GOT3 (cell line): ENCODE results near the gene PLAC9.

Source experiments
- DNase-seq: peaks from one replicate; lab custom pipeline; 2025; ENCODE audit warnings: mixed read lengths; lab: John Stamatoyannopoulos, UW

Gene PLAC9

DNA sequence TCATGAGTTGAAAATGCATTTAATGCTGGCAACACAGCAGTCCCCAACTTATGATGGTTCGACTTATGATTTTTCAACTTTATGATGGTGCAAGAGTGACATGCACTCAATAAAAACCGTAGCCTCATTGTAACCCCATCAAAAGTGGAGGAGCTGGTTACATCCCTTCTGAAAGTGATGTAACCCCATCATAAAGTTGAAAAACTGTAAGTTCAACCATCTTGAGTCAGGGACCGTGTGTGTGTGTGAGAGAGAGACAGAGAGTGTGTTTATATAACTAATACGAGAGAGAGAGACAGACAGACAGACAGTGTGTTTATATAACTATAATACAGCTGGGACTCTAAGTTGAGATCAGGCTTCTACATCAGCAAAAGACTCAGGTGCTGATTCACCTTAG is 51.8 kb downstream of the PLAC9 start:
- no peak for DNase-seq

DNA sequence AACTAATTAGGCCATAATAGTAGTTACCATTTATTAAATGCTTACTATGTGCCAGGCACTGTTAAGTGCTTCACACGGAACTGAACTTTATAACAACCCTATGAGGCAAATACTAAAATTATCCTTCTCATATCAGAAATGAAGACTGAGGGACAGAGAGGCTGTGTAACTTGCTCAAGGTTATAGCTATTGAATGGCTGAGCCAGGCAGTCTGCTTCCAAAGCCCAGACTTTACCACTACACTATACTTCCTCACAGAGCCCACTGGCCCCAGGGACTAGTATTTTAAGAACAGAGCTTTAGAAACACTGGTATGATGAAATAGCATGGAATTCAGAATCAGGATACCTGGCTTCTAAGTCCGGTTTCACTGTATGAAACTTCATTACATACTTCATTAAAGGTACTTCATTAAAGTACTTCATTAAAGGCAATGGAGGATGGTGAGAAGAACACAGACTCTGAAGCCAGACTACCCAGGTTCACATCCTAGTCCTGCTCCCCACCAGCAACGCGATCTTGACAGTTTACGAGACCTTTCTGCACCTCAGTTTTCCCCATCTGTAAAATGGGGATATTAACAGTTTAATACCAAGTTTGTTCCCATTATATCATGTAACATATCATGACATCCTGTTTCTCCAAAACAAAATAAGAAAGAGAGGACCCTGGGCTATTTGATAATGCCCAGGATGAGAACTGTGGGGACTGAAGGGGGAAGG is 53.2 kb downstream of the PLAC9 start:
- DNase-seq: no peak

DNA sequence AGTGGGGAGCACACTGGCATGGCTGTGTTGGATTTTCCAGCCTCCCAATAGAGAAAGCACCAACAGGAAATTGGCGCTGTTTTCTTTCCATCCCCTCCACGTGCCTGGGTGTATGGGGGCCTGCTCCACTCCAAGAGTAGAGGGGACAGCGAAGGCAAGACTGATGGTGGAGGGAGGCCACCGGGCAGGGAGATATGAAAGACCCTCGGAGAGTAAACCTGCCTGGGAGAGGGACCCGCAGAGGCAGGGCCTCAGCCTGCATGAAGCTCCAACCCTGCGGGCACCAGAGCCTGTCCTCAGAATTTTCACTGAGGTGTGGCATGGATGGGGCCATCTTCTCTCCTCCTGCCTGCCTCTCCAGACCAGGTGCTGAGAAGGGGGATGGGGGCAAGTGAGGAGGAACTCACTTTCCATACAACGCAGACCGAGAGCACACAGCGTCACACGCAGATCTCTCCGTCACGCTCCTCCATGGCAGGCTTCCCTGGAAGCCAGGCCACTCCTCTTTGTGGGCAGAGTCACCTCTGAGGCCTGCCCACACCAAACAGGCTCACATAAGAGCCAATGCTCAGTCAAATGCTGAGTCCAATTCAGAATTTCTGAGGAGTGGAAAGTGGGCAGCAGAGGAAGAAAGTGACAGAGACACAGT is 54.0 kb downstream of the PLAC9 start:
- no peak for DNase-seq

DNA sequence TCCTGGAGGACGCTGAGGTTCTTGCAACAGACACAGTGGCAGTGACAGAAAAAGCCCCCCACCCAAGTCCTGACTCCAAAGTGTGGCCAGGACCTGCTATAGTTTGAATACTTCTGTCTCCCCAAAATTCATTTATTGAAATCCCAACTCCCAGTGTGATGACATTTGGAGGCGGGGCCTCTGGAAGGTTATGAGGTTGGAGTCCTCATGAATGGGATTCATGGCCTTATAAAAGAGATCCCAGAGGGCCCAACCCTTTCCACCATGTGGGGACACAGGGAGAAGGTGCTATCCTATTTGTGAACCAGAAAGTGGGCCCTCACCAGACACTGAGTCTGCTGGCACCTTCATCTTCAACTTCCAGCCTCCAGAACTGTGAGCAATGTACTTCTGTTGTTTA is 54.5 kb downstream of the PLAC9 start:
- DNase-seq: no peak

DNA sequence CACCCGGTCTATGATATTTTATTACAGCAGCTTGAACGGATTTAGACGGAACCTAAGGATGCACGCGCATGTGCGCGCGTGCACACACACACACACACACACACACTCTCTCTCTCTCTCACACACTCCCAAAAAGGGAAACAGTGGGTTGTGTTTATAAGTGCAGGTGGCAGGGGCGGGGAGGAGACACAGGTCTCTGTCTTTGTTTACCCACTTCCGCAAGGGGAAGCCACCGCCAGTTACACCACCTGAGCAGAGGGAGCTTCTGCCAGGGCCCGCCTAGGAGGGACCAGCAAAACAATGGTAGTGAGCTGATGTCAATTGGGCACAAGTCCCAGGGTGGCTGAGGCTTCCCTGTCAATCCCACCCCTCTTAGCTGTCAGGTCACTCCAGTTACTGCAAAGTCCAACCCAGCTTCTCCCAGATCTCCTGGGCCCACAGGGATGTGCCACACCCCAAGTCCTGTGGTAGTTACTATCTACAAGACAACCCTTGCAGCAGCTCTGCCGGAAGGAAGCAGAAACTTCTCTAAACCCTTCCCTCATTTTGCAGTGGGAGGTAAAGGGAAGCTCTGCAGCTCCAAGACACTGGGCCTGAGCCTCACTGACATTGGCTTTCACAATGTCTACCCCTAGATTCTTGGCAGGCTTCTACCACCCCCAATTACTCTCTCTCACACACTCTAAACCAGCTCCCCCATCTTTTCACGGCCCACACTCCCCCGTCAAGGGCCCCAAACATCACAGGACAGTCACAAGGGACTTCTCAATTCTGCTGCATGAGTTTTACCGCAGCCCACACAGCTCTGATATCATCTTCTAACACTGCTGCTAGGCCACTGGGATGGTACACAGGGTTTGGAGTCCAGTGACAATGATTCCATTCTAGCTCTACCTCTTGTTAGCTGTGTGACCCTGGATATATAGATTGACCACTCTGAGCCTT is 55.2 kb downstream of the PLAC9 start:
- no peak for DNase-seq

DNA sequence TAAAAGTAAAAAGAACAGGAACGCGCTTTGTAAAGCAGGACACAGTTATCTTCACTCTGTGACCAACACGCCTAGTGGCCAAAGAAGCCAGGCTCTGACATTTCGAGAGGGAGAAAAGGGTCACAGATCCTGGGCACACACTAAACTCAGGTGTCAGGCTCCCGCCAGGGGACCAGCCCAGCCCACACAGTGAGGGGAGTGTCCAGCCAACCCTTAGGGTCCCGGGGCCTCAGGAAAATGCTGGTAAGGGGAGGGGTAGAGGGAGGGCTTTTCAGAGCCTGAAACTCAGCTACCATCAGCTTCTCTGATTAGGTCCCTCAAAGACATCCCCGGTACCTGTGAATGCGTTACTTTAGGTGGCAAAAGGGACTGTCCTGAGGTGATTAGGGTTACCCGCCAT is 56.2 kb downstream of the PLAC9 start:
- DNase-seq: no peak

DNA sequence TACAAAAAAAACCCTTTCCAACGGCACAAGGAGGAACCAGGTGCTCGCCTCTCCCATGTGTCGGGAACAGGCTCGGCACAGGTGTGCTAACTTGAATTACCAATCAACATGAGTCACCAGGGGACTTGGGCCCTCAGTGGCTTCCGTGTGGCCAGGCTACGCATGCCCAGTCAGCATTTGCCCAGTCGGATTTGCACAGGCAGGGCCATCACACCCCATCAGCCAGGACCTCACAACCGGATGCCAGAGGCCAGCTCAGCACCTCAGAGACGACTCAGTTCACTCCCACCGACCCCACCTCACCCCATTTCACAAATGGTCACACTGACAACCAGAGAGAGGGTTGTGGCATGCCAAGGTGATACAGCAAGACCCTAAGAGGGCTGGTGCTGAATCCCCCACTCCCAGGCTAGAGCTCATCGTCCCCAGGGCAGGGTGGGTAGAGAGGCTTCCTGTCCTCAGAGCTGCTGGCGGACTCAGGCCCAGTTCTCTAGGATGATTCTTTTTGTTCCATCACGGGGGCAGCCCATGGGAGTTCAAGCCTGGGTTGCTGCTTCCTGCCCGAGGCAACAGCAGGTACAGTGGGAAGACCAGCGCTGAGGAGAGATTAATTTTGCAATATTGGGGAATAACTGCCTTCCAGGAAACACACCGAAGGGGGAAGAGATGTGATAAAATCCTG is 59.2 kb downstream of the PLAC9 start:
- DNase-seq: no peak

DNA sequence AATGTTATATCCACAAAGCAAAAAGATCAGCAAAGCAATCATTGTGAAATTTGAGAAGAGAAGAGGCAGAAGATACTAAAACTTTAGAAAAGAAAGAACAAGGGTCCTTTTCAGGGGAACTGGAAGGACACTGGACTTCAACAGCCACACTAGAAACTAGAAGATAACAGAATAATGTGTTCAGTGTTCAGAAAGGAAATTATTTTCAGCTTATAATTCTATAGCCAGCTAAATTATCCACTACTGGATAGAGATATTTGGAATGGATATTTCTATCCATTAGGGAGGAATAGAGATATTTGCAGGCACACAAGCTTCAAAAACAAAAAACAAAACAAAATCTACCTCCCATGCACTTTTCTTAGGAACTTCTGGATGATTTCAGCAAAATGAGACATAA is 60.0 kb downstream of the PLAC9 start:
- DNase-seq: no peak

DNA sequence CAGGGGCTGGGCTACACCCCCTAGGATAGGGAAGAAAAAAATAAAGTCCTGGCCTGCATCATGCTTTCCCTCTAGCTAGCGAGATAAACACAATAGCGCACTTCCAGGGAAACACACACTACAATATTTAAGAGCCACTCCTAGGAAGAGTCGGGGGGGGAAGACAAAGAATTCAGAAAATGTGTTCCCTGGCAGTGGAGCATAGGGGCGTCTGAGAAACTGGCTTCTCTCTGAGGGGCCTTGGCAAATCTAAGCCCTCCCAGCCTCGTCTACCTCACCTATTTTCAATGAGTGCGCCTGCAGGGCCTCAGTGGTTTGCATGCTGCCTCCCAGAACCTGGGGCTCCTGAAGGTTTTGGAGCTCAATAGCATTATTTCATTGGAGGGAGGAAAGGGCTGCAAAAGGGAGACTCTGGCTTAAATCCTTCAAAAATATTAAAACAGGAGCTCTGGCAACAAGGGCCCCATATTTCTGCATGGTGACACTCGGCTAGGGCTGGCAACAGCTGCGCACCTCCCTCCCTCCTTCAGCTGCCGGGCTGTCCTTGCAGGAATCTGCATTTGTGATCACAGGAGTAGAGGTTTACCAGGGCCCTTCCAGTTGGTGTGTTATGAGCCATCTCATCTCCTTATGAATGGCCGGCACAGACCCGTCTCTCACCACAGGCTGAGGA is 62.0 kb downstream of the PLAC9 start:
- no peak for DNase-seq
